SKM-1 (cell line): Measurements from ENCODE around the gene APBB1IP.
"Not testable (repeated sequence)": the region's sequence is repeated elsewhere in the genome, so short reads cannot be mapped to it uniquely, and the experiment has no call there.

Experiments used
- DNase-seq: peaks from one replicate; lab custom pipeline; 2025; ENCODE audit not compliant: unreplicated experiment; lab: John Stamatoyannopoulos, UW

Gene APBB1IP, protein sequence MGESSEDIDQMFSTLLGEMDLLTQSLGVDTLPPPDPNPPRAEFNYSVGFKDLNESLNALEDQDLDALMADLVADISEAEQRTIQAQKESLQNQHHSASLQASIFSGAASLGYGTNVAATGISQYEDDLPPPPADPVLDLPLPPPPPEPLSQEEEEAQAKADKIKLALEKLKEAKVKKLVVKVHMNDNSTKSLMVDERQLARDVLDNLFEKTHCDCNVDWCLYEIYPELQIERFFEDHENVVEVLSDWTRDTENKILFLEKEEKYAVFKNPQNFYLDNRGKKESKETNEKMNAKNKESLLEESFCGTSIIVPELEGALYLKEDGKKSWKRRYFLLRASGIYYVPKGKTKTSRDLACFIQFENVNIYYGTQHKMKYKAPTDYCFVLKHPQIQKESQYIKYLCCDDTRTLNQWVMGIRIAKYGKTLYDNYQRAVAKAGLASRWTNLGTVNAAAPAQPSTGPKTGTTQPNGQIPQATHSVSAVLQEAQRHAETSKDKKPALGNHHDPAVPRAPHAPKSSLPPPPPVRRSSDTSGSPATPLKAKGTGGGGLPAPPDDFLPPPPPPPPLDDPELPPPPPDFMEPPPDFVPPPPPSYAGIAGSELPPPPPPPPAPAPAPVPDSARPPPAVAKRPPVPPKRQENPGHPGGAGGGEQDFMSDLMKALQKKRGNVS

DNA sequence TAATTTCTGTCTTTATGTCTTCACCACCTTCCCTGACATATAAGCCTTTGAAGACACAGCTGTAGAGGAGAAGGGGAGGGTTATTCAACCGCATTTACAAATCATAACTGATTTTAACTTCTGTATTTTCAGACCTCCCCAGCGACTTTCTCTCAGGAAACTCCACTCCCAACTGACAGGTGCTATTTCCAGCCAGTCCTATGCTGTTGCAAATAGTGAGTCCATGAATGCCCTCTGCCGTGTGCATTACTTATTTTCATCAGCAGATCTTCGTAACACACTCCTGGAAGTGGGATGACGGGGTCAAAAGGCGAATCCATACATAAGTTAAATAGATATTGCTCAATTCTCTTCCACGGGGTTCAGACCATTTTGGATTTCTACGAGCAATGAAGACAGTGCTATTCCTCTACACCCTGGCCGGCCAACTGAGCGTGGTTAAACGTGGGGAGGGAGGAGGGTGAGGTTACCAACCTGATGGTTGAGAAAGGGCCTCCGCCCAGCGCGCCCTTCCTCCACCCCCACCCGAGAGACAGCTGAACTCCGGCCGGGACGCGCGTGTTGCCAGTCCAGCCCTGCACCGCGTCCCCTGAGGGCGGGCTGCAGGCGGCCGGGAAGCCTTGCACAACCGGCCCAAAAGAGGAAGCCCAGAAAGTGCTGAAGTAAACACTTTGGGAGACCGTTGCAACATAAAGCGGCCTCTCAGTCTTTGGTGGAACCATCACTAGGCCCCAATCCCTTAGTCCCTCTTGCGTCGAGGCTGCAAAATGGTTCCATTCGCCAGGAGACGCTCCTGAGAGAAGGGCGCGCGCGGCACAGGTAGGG lies at the start of gene APBB1IP:
Gene APBB1IP, plus strand, starts transcription at position 705 of the 825 bp plus-strand sequence. CDS start 53,986 bp downstream, outside the sequence.
- DNase-seq = peak; percentile 78

DNA sequence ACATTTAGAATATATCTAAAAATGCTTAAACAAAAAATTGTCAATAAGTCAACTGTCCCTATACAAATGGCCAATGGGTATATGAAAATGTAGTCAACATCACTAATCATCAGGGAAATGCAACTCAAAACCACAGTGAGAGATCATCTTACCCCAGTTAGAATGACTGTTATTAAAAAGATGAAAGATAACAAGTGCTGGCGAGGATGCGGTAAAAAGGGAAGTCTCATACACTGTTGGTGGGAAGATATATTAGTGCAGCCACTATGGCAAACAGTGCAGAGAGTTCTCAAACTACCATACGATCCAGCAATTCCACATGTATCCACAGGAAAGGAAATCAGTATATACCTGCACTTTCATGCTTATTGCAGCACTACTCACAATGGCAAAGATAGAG lies 48.6 kb upstream of the APBB1IP start:
- DNase-seq = no peak

DNA sequence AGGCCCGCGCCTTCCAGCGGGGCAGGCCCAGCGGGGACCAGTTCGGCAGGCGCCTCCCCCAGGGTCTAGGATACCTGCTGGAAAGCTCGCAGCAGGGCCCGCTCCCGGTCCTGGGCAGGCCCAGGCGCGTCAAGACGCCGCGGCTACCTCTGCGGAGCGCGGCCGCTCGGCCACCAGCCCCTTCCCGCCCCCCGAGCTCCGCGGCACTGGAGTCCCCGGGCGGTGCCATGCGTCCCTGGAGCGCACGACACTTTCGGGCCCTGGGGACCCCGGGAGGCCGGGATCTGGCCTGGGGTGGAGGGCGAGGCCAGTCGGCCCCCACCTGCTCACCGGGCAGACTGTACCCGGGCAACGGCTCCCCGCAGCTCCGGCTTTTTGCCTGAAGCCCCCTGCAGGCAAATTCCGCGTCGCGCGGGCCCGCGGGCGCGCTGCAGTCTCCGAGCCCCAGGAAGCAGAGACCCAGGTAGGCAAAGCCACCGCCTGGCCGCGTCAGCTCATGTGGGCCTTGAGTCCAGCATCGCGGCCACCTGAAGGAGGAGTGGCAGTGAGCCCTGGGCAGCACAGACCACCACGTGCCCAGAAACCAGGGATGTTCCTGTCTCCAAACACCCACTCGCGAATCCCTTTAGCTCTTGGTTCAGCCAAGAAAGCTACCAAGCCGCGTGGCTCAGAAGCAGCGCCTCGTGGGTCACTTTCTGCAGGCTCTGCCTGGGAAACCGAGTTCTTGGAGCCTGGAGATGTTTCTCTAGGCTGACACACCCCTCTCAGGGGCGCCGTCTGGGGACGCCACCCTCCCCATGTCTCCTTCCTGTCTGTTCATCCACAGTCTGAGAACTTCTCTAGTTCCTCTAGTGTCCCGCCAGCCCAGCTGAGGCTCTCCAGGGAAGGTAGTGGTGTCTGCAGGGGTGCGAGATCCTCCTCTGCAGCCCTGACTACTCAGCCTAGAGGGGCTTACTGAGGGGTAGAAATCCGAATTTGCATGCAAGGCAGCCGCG lies 46.1 kb upstream of the APBB1IP start:
- DNase-seq = no peak

DNA sequence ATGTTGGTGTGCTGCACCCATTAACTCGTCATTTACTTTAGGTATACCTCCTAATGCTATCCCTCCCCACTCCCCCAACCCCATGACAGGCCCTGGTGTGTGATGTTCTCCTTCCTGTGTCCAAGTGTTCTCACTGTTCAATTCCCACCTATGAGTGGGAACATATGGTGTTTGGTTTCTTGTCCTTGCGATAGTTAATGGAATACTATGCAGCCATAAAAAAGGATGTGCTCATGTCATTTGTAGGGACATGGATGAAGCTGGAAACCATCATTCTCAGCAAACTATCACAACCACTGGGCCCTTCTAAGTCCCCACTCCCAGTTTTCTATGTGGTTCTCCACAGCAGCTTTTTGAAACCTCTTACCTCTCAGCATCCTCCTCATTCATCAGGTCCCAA lies 39.8 kb upstream of the APBB1IP start:
- not testable (repeated sequence) for DNase-seq

DNA sequence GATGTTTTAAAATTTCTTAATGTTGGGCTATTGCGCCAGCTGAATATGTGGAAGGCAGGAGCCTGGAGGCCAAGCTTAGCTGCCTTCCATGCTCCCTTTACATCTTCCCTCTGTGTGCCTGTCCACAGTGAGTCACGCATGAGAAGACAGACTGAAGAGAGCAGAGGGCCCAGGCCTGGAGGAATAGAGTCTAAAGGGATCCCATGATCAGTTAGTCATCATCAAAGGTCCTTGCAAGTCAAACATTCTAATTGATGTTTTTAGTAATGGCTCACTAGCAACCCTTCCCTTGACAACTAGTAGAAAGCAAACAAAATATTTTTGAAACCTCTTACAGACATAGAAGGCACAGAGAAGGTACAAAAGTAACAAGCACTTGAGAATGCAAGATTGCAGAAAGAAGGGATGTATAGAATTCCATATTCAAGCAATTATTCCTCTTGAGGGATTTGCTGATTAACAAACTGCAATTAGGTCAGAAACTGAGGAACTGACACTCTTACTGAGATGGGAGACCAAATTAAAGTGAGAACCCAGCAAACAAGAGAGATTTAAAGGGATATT lies 30.7 kb upstream of the APBB1IP start:
- DNase-seq = no peak

DNA sequence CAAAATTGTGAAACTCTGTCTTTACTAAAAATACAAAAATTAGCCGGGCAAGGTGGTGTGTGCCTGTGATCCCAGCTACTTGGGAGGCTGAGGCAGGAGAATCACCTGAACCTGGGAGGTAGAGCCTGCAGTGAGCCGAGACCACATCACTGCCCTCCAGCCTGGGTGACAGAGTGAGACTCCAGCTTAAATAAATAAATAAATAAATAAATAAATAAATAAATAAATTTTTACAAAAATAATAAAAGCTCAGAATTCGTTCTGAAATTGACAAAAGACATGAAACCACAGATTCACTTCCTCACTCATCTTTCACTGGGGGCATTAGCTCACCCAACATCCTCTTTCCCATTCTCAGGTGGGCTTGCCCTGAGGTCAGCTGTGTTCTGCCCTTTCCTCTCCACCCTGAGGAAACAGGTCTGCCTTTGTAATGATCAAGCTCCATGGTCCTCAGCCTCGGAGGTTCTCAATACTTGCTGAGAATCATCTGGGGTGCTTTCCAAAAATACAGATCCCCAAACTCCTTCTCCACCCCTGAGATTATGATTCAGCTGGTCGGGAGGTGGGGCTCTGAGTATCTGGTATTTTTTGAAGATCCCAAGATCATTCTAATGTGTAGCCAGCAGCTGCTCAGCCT lies 29.2 kb upstream of the APBB1IP start:
- DNase-seq = no peak

DNA sequence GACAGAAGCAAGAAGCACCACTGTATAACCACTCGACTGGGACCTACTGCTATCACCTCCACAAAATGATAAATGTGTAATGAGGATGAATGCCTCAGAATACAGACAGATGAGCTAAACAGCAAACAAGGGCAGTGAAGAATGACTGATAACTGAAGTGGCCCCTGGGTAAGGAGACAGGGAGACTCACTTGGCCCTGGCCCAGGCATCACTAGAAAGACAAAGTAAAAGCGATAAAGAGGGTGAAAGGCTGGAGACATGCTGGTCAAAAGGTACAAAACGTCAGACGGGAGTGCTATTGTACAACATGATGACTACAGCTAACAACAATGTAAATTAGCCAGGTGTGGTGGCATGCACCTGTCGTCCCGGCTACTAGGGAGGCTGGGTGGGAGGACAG lies 27.8 kb upstream of the APBB1IP start:
- no peak for DNase-seq

DNA sequence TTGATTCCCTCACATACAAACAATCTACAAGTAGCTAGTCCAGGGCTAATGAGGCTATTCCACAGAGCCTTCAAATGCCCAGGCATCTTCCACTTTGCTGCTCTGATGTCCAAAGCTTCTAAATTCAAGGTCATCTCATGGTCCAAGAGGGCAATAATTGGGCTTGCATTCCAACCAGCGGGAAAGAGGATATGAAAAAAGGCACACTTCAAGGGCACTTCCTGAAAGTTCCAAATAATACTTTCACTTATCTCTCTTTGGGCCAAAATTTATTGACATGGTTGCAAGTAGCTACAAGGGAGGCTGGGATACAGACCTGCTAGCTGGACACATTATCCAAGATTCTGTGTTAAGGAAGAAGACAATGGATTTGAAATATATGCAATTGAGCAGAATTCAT lies 25.2 kb upstream of the APBB1IP start:
- DNase-seq = no peak

DNA sequence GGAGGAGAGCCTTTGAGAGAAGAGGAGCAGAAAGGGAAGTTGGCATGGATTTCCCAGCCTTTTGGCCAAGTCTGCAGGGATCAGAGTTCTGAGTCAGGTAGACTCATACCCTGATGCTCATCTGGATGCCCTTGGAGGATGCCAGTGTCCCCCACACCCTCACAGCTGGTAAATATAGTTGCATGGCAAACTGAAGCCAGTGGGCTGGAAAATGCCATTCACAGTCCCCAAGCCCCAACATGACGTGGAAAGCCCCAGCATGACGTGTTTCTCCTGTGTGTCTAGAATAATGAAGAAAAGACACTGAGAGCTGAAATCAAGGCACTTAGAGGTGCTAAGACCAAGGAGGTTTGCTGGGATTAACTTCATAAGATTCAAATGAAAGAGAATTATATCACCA lies 24.8 kb upstream of the APBB1IP start:
- DNase-seq = no peak

DNA sequence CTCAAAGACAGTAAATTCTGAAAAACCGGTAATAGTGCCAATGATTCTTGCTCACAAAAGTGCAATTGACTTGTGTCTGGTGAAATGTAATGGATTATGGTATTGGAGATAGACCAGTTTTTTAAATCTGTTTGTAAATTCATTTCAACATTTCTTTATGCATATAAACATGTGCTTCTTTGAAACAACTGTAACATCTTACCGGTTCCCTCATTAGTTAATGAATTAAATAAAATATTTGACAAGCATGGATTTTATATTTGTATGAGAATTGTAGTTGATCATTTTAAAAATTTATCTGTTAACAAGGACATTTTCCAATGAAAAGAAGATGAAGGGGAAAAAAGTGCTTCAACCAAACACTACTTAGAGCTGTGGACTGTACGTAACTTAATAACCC lies 21.0 kb upstream of the APBB1IP start:
- no peak for DNase-seq

DNA sequence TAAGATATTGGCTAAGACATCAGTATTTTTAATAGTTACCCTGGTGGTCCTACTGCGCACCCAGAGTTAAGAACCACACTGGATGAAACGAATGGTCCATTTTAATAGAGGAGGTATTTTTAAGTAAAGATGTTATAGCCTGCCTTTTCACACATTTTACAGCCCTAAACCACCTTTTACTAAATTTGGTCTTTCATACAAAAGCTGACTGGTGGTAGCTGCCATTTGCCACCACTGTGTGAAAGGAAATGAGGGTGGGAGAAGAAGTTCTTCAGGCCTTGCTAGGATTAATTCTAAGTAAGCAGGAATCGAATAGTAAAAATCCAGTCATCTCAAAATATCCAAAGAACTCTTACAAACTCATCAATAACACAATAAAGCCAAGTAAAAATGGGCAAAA lies 15.2 kb upstream of the APBB1IP start:
- no peak for DNase-seq

DNA sequence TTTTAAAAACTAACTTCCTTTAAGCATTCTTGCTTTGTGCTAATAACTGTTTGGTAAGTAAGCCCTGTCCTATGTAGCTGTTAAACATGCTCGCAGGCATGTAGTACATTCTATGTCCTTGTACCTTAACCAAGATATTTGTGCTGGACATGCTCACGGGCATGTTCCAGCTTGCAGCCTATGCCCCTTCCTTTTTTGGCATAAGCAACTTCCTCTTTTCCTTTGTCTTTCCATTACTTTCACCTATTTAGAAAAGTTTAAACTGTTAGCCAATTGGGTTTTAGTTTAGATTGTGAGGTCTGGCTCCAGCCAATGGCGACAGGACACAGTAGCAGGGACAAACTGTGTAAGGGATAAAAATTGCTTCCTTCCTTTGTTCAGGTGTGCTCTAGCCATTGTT lies 14.4 kb upstream of the APBB1IP start:
- peak; percentile 19 for DNase-seq

DNA sequence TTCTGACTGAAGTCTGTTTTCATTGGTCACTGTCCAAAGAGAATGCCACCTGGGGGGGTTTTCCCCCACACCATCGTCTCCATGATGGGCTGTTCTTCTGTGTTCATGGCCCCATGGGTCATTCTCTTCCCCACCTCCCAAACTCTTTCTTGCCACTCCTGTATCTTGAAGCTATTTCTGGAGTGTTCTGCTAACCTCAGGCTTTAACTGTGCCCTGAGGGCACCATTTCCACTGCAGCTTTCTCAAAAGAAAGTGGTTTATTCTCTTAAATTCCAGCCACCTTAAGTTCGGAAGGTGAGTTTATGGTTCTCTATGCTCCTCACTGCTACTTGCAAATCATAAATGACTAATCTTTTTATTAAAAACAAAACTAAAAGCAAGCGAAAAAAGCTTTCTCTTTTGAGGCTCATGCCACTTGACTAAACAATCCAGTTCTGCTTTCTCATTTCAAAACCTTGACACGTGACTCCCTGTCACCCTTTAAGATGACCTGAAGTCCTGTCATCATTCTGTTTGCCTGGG lies 7.4 kb upstream of the APBB1IP start:
- no peak for DNase-seq

DNA sequence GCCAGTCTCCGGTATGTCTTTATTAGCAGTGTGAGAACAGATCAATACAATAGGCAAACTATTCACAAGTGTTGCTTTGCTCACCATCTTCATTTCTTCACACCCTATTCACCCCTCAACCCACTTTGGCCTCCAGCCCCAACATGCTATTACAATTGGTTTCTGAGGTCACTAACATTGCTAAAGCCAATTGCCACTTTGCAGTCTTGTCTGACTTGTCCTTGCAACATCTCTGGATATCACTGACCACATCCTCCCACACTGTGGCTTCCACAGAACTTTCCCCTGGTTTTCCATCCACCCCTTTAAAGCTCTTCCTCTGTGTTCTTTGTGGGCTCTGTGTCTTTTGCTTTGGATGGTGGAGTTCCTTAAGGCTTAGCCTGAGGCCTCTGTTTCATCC lies 5.2 kb upstream of the APBB1IP start:
- peak; percentile 39 for DNase-seq

DNA sequence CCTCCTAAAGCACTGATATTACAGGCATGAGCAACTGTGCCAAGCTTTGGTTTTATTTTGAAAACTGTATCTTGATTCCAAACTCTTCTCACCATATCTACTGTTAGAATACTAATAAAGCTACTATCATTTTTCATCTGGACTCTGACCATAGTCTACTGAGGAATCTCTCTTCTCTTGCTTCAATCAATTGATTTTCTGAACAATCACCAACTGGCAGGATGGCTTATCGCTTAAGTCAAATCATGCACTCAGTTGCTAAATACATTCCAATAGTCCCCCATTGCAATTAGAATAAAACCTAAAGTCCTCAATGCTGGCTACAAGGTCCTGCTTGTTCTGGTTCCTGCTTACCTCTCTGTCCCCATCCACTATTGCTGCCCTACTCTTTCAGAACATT lies 2.3 kb upstream of the APBB1IP start:
- no peak for DNase-seq

DNA sequence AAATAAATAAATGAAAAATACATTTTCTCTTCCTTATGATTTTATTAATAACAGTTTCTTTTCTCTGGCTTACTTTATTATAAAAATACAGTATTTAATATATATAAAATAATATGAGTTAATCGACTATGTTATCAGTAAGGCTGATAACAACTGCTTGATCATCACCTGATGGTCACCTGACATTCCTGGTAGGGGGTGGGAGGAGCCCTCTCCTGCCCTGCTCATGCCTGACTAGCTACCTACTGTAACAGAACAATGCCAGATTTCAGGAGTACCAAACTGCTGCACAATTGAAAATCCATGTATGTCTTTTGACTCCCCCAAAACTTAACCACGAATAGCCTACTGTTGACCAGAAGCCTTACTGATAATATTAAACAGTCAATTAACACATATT lies 1.3 kb upstream of the APBB1IP start:
- no peak for DNase-seq

DNA sequence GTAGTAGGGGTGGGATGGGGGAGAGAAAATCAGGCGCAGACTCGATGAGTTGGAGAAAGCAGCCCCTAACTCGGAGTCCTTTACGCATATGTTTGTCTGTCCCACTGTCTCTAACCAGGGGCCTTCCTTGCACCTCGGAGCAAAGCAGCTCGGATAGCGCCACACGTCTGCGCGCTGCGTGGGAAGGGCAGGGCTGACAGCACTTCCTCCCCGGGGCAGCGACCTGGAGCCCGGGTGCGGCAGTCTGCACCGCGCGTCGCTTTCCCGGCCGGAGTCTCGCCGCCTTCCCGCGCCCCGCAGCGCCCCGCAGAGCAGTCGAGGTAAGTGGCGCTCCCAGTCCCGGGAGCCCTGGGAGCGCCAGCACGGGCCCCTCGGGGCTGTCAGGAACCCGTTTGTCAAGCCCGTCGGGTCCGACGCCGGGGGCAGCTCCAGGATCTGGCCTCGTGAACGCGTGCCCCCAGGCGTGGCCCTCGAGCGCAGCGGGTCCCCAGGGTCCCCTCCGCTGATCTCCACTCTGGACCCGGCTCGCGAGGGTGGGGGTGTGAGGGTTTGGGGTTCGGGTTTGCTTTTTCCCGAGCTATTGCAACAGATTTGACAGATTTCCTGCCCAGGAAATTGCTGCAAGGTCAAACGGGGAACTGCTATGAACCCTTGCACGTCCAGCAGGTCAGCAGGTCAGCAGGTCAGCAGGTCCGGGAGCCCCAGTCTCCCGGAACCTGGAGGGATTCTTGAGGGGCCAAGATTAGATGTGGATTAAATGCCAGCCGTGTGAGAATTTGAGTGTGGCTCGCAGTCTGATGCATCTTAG lies 597 bp downstream of the APBB1IP start:
- DNase-seq = no peak

DNA sequence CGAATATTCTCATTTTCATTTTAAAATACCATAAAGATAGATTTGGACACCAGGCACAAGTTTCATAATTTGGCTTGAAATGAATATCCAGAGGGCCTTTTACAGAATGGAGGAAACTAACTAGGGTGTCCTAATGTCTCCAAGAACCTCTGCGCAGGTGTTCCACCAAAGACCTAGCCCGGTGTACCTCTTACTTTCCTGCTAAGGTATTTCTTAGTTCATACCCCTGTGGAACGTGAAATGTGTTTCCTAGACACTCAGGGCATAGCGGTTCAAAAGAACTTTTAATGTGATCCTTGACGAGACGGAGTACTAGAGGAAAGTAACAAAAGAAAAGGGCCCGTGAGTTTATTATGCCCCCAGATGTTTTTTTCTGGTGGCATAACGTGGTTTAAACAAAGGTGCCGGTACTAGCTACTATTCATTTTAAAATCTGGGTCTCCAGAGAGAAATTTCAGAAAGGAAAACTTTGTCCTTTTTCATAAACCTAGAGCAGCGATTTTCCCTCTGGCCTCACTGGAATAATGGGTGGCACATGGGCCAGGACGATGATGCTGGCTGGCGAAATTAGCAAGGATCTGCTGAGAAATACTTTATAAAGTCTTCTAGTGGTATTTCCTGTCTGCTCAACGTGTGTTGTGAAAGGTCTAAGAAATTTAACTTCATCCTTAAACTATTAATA lies 1.4 kb downstream of the APBB1IP start:
- no peak for DNase-seq
